Spinal cord (tissue), 10 donors: ENCODE results near the gene PUSL1. TPM values are rescaled to one million over a fixed set of nuclear protein-coding genes. Genes with fewer than 3 reads are reported as not detected.

Experiments used
- DNase-seq, 6 donors: peaks; one replicate each; pipeline versions ENCODE4 v3.0.0 to v3.0.0-alpha.2; 2013 to 2015; ENCODE audit warnings: low spot score in 6 of 6, low read depth in 4 of 6
- H3K27ac ChIP-seq: one replicate; pipeline ENCODE4 v1.5.1; 2013; ENCODE audit warnings: low read depth, low read length, control low read depth
- H3K27me3 ChIP-seq: one replicate; pipeline ENCODE4 v1.6.1; 2013; ENCODE audit warnings: low read length; ENCODE audit not compliant: control insufficient read depth, insufficient read depth
- H3K36me3 ChIP-seq: one replicate; pipeline ENCODE4 v1.6.1; 2013; ENCODE audit warnings: low read length; ENCODE audit not compliant: control insufficient read depth, insufficient read depth
- H3K4me1 ChIP-seq: one replicate; pipeline ENCODE4 v1.6.1; 2013; ENCODE audit warnings: low read length; ENCODE audit not compliant: control insufficient read depth, insufficient read depth
- H3K4me3 ChIP-seq: one replicate; pipeline ENCODE4 v1.5.1; 2013; ENCODE audit warnings: low read depth, low read length, control low read depth
- H3K9me3 ChIP-seq: one replicate; pipeline ENCODE4 v1.6.1; 2013; ENCODE audit warnings: low read length; ENCODE audit not compliant: control insufficient read depth, insufficient read depth
- WGBS: methylation state at CpG from one replicate; pipeline ENCODE4 v1.1.5; 2013; ENCODE audit warnings: missing lambda C conversion rate; ENCODE audit not compliant: insufficient coverage; 5-methylcytosine and 5-hydroxymethylcytosine counted together
- polyA plus RNA-seq, 2 donors: library from polyadenylated mRNA; unstranded; fragments of 120-200 nt; gene quantifications; one replicate each; pipeline ENCODE4 v1.2.1, GENCODE V29; 2013; ENCODE audit not compliant: insufficient read length in 2 of 2
- total RNA-seq, 2 donors: library from RNA; depleted of rRNA in 1 of 2; stranded (reverse); fragments of 120-200 nt in 1 of 2; fragments of >200 nt in 1 of 2; gene quantifications; one replicate each; pipeline versions ENCODE4 v1.2.3 to v1.2.4, GENCODE V29; 2013 to 2014
- donor health status: healthy.

PUSL1 gene
- total and polyA plus RNA-seq, 4 donors, result 6.2 to 17.7 (median 15.1) TPM

GRCh38 chr1:1267488-1268283 lies 40.7 kb upstream of the PUSL1 start:
- H3K9me3 ChIP-seq, result no peaks in the 10 kb centered on the region
- no peak overlapping the region for H3K27ac ChIP-seq
- H3K27me3 ChIP-seq, result no peaks in the 10 kb centered on the region
- WGBS, result 94% methylated on average over 39 of the region's 39 CpGs
- no peak overlapping the region for H3K4me3 ChIP-seq
- peaks cover 24% of the 10 kb centered on the region for H3K4me1 ChIP-seq
- DNase-seq, result no peak
- H3K36me3 ChIP-seq, result peaks cover 84% of the 10 kb centered on the region

GRCh38 chr1:1268284-1268682 lies 40.1 kb upstream of the PUSL1 start:
- Histone ChIP-seq H3K9me3 (no peaks in the 10 kb centered on the region), H3K27ac (no peak overlapping the region), H3K36me3 (peaks cover 83% of the 10 kb centered on the region), H3K4me3 (no peak overlapping the region), H3K4me1 (peaks cover 29% of the 10 kb centered on the region), H3K27me3 (no peaks in the 10 kb centered on the region)
- 95% methylated on average over 11 of the region's 13 CpGs for WGBS
- DNase-seq, result no peak

- Histone ChIP-seq H3K27ac (no peak overlapping the region), H3K27me3 (no peaks in the 10 kb centered on the region), H3K4me1 (peaks cover 44% of the 10 kb centered on the region), H3K36me3 (peaks cover 65% of the 10 kb centered on the region), H3K9me3 (no peaks in the 10 kb centered on the region), H3K4me3 (no peak overlapping the region)
- WGBS, result 95% methylated on average over 7 of the region's 7 CpGs
- DNase-seq, result no peak
Observed at GRCh38 chr1:1270813-1271212, 37.6 kb upstream of the PUSL1 start.

GRCh38 chr1:1272341-1273208 lies 35.8 kb upstream of the PUSL1 start:
- Histone ChIP-seq H3K9me3 (no peaks in the 10 kb centered on the region), H3K27ac (no peak overlapping the region), H3K4me3 (peak overlapping the region; percentile 78), H3K36me3 (peaks cover 50% of the 10 kb centered on the region), H3K27me3 (no peaks in the 10 kb centered on the region), H3K4me1 (peaks cover 44% of the 10 kb centered on the region)
- no peak for DNase-seq
- WGBS, result 52% methylated on average over 43 of the region's 43 CpGs

GRCh38 chr1:1273209-1273511 lies 35.2 kb upstream of the PUSL1 start:
- H3K4me3 ChIP-seq, result peak overlapping the region; percentile 78
- WGBS, result under 1% methylated on average over 31 of the region's 31 CpGs

GRCh38 chr1:1273512-1274298 lies 34.7 kb upstream of the PUSL1 start, which contains the start of gene UBE2J2:
Gene UBE2J2 (minus strand): TSS chr1:1273854. CDS start chr1:1267992, 5,862 bp downstream.
- Histone ChIP-seq H3K9me3 (no peaks in the 10 kb centered on the region), H3K4me1 (peaks cover 44% of the 10 kb centered on the region), H3K4me3 (peak within 1 kb of the TSS; percentile 78), H3K36me3 (peaks cover 39% of the 10 kb centered on the region), H3K27me3 (no peaks in the 10 kb centered on the region), H3K27ac (no peak within 1 kb of the TSS)
- WGBS, result under 1% methylated on average over 102 of the region's 105 CpGs
- DNase-seq, result peak in 5 of 6 donors; percentile 78 to 97 (median 89)

More at GRCh38 chr1:1273209-1273511, 35.2 kb upstream of the PUSL1 start:
- Histone ChIP-seq H3K36me3 (peaks cover 44% of the 10 kb centered on the region), H3K27me3 (no peaks in the 10 kb centered on the region), H3K27ac (no peak overlapping the region), H3K9me3 (no peaks in the 10 kb centered on the region), H3K4me1 (peaks cover 44% of the 10 kb centered on the region)
- DNase-seq, result no peak

GRCh38 chr1:1274299-1274930 lies 34.0 kb upstream of the PUSL1 start:
- Histone ChIP-seq H3K27me3 (no peaks in the 10 kb centered on the region), H3K27ac (no peak overlapping the region), H3K4me3 (peak overlapping the region; percentile 59), H3K4me1 (peaks cover 44% of the 10 kb centered on the region), H3K9me3 (no peaks in the 10 kb centered on the region), H3K36me3 (peaks cover 39% of the 10 kb centered on the region)
- WGBS, result 7% methylated on average over 26 of the region's 31 CpGs
- no peak for DNase-seq

- DNase-seq, result no peak
- no peaks in the 10 kb centered on the region for H3K27me3 ChIP-seq
- H3K27ac ChIP-seq, result no peak overlapping the region
- no peaks in the 10 kb centered on the region for H3K9me3 ChIP-seq
- peak overlapping the region; percentile 59 for H3K4me3 ChIP-seq
- 89% methylated on average over 13 of the region's 15 CpGs for WGBS
- H3K36me3 ChIP-seq, result peaks cover 40% of the 10 kb centered on the region
- H3K4me1 ChIP-seq, result peaks cover 44% of the 10 kb centered on the region
Observed at GRCh38 chr1:1274931-1275431, 33.4 kb upstream of the PUSL1 start.

- no peak for DNase-seq
- WGBS, result 88% methylated on average over 9 of the region's 9 CpGs
- Histone ChIP-seq H3K27me3 (no peaks in the 10 kb centered on the region), H3K27ac (no peak overlapping the region), H3K36me3 (peaks cover 37% of the 10 kb centered on the region), H3K4me3 (no peak overlapping the region), H3K4me1 (peaks cover 37% of the 10 kb centered on the region), H3K9me3 (no peaks in the 10 kb centered on the region)
Observed at GRCh38 chr1:1275836-1276235, 32.6 kb upstream of the PUSL1 start.
